GM04503 (cell line): ENCODE results near the gene TNN.

Experiments
- DNase-seq: peaks from one replicate; pipeline ENCODE4 v3.0.0-alpha.2; 2012; ENCODE audit warnings: low read depth

The TNN gene

DNA sequence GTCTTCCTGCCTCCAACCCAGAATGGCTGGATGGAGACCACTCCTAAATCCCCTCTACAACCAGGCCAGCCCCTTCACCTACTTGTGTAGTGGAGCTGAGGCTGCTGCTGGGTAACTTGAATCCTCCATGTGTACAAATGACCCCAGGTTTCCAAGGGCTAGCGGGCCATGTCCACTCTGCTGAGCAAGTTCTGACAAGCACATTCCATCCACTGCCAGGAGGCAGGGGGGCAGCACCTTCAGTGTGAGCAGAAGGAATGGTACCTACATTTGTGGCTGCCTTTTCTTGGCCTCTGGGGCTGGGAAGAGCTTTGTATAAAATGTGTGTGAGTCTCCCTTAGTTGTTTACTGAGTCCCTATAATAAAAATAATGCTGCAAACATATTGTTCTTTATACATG is 110.4 kb downstream of the TNN start:
- no peak for DNase-seq

DNA sequence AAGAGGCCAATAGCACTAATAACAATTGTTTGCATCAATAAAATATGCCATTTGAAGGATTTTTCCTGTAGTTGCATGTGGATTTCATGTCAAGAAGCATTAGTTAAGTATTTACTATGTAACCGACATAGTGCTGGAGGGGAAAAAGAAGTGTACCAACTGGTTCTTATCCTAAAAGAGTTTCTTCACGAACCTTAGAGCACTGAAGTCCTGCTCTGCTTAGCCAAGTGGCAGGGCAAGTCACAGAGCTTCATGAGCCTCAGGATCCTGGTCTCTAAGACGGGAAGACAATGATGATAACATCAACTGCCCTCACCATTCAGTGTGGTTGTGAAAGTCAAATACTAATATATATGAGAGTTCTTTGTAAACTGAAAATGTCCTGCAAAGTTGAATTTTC is 110.8 kb downstream of the TNN start:
- DNase-seq, result no peak

DNA sequence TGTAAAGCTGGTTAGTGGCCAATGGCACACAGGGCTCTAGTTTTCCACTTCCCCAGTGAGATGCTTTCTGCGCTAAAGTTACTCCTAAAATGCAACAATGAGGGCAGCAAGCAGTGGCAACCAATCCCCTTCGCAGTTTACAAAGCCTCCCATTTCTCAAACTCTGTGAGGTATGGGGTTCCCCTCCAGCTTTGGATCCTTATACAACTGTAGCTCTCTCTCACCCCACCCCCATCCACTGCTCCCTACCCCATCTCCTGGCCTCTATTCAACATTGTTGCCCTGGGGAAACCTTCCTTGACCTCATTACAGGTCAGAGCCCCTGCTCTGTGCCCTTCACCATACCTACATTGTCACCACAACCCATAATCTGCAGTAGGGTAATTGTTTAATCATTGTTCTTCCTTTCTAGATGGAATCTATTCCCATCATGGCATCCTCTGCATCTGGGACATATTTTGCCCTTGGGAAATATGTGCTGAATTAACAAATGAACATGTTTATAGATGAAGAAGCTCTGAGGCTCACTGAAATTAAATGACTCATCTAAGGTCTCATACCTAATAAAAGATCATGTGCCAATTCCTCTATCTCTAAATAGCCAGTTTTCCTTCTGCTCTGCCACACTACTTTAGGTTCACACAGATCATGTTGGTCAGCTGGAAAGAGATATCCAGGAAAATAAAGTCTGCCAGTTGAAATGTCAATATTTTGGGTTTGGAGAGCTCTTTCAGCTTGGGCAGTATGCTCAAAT is 112.4 kb downstream of the TNN start:
- no peak for DNase-seq

DNA sequence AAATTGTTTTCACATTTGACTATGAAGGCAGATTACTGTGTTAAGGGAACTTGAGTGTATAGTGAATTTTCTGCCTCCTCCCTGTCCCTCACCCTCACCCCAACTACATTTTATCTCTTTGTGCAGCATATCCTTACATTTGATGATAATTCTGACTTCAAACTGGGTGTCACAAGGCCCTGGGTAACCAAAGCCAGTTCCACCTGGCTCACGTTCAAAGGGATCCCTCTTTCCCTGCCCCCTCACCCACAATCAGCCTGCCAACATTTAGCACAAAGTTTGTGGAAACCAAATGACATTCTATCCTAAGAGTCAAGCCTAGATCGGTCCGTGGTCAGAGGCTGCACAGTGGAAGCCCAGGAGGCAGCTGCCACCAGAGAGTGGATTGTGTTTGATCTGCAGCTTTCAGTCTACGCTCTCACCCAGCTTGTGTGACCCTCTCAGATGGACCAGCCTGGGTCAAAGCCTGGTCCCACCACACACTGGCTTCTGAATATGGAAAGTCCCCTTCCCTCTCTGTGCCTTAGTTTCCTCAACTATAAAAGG is 114.6 kb downstream of the TNN start:
- no peak for DNase-seq

DNA sequence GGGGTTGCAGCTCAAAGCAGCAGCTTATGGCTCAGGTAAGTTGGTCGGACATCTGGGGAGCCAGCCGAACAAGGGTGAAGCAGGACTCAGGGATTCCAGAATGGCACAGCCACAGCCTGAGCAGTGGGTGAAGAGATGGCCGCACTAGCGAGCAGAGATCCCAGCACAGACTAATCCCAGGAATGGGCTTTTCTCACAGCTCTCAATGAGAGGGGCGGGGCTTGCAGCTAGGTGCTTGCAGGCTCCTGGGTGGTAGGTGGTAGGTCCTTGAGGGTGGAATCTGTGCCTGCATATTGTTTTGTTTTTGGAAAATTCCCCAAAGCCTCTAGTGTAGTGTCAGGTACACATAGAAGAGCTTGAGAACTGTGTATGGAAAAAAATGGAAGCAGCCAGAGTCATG is 116.0 kb downstream of the TNN start:
- DNase-seq, result no peak

DNA sequence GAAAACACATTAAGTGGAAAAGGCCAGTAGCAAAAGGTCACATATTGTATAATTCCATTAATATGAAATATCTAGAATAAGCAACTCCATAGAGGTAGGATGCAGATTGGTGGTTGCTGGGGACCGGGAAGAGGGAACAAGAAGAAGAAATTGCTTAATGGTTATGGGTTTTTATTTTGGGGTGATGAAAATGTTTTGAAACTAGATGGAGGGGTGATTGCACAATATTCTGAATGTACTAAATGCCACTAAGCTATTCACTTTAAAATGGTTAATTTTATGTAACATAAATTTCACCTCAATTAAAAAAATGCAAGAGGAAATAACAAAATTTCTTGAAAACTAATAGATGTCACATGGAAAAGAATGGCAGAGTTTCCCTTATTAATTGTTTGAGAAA is 118.3 kb downstream of the TNN start:
- no peak for DNase-seq

DNA sequence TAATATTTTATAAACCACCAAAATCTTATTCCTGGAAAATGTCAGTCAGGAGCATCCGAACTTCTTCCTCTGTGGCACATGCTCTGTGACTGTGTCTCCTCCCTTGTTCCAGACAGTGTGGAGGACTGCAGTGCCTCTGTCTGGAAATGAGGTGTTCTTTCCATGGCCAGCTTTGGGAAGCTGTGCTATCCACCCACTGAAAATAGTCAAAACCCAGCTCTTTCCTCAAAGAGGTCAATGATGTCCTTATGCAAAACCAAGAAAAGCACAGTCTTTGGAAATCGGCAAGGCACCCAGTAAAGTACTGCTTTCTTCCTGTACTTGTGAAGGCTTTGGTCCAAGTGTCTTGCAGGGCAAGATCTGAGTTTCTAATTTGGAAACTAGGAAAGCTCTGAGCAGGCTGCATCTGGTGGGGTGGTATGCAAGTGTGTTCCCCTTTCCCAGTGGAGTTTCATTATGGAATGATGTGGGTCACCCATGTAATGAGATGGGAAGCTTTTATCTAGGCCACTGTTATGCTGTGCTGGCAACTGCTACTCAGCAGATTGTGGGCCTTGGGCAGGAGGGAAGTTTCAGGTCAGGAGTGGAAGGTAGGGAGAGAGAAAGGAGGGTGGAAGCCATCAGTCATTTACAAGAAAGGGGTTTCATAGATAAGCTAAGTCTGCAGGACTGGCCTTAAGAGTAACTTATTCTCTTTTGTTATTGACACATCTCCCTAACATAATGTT is 119.0 kb downstream of the TNN start:
- no peak for DNase-seq

DNA sequence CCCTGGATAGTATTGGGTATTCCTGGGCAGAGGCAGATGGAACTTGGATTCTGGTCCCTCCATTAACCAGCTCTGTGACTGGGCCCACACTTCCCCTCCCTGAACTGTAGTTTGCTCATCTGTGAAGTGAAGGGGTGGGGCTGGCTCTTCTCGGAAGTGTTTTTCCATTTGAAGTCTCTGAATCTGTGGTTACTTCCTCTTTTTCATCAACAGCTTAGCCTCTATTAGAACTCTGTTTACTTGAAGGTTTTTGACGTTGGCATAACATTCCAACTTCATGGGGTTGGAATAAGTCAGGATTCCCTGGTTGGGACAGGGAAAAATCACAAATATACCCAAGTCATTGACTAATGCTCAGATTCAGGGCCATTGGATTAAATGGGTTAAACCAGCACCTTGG is 121.3 kb downstream of the TNN start:
- DNase-seq, result no peak

DNA sequence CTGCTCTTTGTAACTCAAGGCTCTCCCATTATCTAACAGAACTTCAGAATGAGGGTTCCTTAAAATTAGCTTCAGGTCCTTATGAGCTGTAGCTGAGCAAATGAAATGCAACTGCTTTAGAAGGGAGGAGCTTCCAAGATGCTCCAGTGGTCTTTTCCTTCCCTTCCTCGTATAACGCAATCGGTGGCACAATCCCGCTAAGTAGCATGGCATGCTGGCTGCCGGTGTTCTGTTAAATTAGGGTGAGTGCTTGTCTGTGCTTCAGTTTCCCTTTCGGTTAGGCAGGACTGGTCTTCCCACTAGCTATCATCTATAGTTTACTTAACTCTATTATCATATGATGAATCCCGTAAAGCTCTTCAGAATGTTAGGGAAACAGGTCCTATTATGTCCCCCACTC is 124.0 kb downstream of the TNN start:
- no peak for DNase-seq

DNA sequence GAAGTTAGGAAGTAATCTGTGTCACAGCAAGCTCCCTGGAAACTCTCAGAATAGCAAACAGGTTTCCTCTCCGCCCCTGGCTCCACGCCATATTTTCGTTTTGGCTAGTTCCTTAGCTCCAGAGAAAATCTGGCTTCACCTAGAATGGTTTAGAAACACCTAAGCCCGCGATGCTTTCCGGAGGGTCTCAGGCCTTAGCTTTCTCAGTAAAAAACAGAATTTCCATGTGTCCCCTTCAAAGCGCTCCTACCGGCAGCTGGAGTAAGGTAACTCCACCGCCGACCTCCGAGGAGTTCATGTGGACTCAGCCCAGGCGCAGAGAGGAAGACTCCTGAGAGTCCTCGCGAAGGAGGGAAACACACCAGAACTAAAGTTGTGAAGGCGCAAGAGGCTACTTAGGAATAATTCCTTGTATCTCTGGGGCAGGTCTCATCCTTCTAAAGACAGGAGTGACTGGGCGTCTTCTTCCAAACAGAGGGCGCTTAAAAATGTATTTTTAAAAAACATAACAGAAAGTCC is 124.5 kb downstream of the TNN start:
- no peak for DNase-seq

DNA sequence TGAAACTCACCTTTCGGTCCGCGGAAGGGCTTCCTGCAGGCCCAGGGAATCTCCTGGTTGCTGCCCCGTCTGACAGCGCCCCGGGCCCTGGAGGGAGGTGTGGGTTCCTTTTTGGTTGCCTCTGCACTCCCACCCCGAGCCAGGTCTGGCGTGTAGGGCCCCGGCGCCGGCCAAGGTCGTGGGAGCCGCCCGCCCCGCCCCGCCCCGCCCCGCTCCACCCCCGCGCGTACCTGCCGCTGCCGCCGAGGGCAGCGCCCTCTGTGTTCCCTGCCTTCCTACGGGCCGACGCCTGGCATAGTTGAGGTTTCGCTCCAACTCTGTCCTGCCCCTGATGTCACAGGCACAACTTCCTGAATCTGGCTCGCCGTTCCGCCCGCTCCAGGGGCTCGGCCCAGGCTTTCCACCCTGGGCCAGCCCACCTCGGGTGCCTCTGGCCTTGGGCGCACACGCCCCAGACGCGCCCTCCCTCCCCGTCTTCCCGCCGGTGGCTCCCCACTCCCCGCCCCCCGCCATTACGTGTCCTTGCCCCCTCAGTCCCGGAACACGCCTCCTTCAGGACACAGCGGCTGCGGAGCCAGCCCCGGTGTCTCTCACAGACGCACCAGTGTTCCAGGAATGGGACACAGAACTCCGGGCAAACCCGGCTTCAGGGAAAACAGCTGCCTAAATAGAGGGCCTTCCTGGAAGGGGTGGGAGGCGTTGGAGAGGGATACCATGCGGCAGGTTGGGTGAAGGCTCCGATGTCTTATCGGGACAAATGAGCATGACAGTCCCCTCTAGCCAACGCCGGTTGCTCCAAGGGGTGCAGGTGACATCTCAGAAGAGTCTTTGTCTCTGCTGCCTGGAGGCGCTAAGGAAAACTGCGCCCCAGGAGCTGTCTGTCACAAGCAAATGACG is 125.2 kb downstream of the TNN start, which contains the start of gene KIAA0040:
TSS of gene KIAA0040 (minus strand) at position 147 of the 897 bp plus-strand sequence. CDS start 31,763 bp downstream, outside the sequence.
- DNase-seq, result no peak

DNA sequence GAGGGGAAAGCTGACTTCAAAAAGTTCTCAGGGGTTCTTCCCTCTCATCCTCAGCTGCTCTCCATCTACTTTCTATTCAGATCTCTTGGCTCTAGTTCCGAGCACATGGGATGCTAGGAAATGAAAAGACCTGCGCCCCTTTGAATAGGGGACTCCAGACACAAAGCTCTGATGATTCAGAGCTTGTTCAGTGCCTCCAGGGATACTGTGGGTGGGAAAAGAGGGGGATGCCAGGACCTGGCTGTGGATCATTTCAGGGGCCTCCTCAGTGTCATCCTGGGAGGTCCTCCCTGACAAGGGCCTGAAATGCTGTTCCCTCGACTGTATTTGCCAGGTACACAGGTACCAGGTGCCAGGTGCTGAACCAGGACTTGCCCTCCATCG is 125.9 kb downstream of the TNN start:
- no peak for DNase-seq

DNA sequence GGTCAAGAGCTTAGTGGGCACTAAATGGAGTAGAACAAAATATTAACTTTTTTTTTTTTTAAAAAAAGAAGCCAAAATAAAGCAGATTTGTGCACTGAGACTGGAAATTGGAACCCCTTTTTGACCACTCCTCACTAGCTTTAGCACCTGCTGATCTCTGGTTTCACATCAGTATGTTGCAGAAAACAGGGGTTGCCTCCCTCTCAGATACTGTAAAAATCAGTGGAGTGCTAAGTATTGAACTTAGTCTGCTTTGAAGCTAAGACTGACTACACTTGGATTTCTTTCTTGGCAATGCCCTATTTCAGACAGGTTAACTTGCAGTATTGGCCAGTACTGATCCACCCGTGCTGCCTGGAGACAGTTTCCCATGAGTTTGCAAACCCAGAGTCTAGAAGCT is 127.6 kb downstream of the TNN start:
- no peak for DNase-seq

DNA sequence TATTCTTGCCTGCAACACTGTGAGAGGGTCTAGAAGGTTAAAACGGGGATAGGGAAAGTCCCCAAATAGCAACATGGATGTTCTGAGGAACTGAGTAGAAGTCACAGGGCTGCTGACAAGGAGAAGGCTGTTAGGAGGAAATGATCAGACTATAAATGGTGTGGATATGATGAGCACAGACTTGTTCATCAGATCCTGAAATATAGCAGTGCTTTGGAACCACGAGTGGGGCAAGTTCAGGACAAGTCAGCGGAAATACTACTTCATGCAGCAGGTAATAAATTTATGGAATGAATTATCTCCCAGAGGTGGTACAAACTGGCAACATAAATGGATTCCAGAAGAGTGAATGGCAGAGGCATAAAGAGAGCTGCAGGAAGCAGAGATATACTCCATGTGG is 128.2 kb downstream of the TNN start:
- DNase-seq, result no peak

DNA sequence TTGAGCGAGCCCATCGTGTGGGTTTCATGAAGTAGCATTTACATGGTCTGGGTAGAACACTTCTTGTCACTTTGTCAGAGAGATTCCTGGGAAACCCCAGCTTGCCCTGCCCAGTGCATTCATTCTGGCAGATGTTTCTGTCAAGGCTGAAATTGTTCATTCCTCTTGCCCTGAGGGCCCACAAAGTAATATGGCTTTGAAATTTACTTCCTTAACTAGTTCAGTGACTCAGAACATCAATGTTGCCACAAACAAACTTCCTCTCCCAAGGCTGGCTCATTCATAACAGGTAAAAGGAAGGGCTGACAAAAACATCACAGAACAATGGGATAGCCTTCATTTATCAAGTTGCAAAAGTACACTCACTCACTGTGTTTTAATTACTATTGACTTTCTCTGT is 129.9 kb downstream of the TNN start:
- no peak for DNase-seq
